HCT116 (cell line): ENCODE results near the gene CISTR.

Experiments
- CBX3 ChIP-seq: IDR thresholded peaks from 2 replicates; pipeline ENCODE4 v1.6.1; 2012; ENCODE audit warnings: low read depth
- CTCF ChIP-seq, 3 experiments: fragments of 200-600 bp in 1 of 3; sonication (generic) in 1 of 3; IDR thresholded peaks in 2 of 3; conservative IDR thresholded peaks in 1 of 3; 2 replicates each; pipeline ENCODE4 v1.5.1; 2012 to 2017; ENCODE audit warnings: low read depth in 2 of 3, low read length in 2 of 3, antibody characterized with exemption in 1 of 3, borderline replicate concordance in 1 of 3, control low read depth in 1 of 3, mild to moderate bottlenecking in 1 of 3, mixed read lengths in 1 of 3, mixed run types in 1 of 3, moderate library complexity in 1 of 3; ENCODE audit not compliant: insufficient read depth in 1 of 3
- EZH2phosphoT487 ChIP-seq: fragments of 200-600 bp; IDR thresholded peaks from 2 replicates; pipeline ENCODE4 v1.6.1; 2018; ENCODE audit warnings: antibody characterized with exemption, borderline replicate concordance
- FOSL1 ChIP-seq: IDR thresholded peaks from 2 replicates; pipeline ENCODE4 v1.6.1; 2012; ENCODE audit warnings: low read depth
- POLR2A ChIP-seq: IDR thresholded peaks from 2 replicates; pipeline ENCODE4 v1.7.0; 2011; ENCODE audit warnings: borderline replicate concordance; ENCODE audit not compliant: insufficient read depth, insufficient read length; ENCODE audit errors: extremely low read depth
- POLR2AphosphoS5 ChIP-seq: IDR thresholded peaks from 2 replicates; pipeline ENCODE4 v1.6.1; 2011; ENCODE audit warnings: mild to moderate bottlenecking, low read depth, low read length, moderate library complexity
- RAD21 ChIP-seq: IDR thresholded peaks from 2 replicates; pipeline ENCODE4 v1.6.1; 2012; ENCODE audit warnings: low read depth, mild to moderate bottlenecking
- SIN3A ChIP-seq: IDR thresholded peaks from 2 replicates; pipeline ENCODE4 v1.6.1; 2012; ENCODE audit warnings: low read depth
- SP1 ChIP-seq: IDR thresholded peaks from 2 replicates; pipeline ENCODE4 v1.6.1; 2012; ENCODE audit warnings: low read depth
- ZNF274 ChIP-seq: fragments of 200-500 bp; sonication (Bioruptor generic); IDR thresholded peaks from 2 replicates; pipeline ENCODE4 v1.6.1; 2014; ENCODE audit warnings: mild to moderate bottlenecking, low read depth, low read length, inconsistent platforms
- TF ChIP-seq, protein P1 (sequence below): IDR thresholded peaks from 2 replicates; pipeline ENCODE4 v1.6.1; 2012
- TF ChIP-seq, protein P2 (sequence below): IDR thresholded peaks from 2 replicates; pipeline ENCODE4 v1.6.1; 2012

DNA sequence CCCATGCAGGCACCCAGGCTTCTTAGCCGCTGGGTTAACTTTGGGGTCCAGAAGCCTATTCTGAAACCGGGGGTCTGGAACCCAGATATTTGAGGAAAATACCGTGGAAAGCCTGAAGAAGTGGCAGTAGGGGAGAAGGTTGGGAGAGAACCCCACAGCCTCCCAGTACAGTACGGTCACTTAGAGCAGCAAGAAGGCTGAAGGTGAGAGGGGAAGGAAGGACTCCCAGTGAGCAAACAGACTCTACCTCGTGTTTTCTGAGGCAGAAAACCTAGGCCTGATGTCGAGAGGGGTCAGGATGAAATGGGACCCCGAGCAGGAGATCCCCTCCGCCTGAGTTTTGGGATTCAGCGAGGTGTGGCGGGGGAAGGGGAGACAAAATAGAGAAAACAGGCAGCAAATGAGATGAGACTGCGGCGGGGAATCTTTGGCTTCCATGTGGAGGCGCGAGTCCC is 13.8 kb downstream of the CISTR start:
- TF ChIP-seq, protein P1, sequence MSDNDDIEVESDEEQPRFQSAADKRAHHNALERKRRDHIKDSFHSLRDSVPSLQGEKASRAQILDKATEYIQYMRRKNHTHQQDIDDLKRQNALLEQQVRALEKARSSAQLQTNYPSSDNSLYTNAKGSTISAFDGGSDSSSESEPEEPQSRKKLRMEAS = no peak
- TF ChIP-seq POLR2A = no peak
- TF ChIP-seq POLR2AphosphoS5 = no peak
- TF ChIP-seq ZNF274 = no peak
- no peak for TF ChIP-seq EZH2phosphoT487
- TF ChIP-seq CTCF (IDR thresholded peaks at IDR 0.05 in 2 of 3, conservative IDR thresholded peaks at IDR 0.05 in 1 of 3; ENCODE audit: borderline replicate concordance in 1 of 3, insufficient read depth in 1 of 3, low read depth in 2 of 3, low read length in 2 of 3) = no peak
- no peak for TF ChIP-seq SP1
- no peak for TF ChIP-seq RAD21
- no peak for TF ChIP-seq FOSL1
- TF ChIP-seq SIN3A = no peak
- no peak for TF ChIP-seq CBX3
- TF ChIP-seq, protein P2, sequence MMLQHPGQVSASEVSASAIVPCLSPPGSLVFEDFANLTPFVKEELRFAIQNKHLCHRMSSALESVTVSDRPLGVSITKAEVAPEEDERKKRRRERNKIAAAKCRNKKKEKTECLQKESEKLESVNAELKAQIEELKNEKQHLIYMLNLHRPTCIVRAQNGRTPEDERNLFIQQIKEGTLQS = no peak
